ENCODE results near the gene PLOD2. TPM values are rescaled to one million over a fixed set of nuclear protein-coding genes. Genes with fewer than 3 reads are reported as not detected.

Gene PLOD2
- total and polyA plus RNA-seq, 3 experiments from 2014 or later, result 0.18 to 0.35 TPM; not detected in 1

- Mint-ChIP-seq H3K9me3 (peaks cover 0 to 4% (median 0%) of the 10 kb centered on the region in 5 donors), H3K27me3 (peaks cover 22 to 34% of the 10 kb centered on the region in 2 donors), H3K4me3 (no peak overlapping the region), H3K36me3 (peaks cover 0 to 4% (median 1%) of the 10 kb centered on the region in 3 donors), H3K4me1 (peaks cover 3 to 10% (median 3%) of the 10 kb centered on the region in 3 donors), H3K27ac (no peak overlapping the region)
- DNase-seq, result no peak
- no peaks in the 10 kb centered on the region for H3K4me1 ChIP-seq (ENCODE audit: insufficient read depth, low read length)
- no peaks in the 10 kb centered on the region for H3K36me3 ChIP-seq (ENCODE audit: insufficient read depth, low read length)
- H3K27ac ChIP-seq (ENCODE audit: low read depth, low read length), result no peak overlapping the region
- ChIA-PET POLR2A (no interaction called here), CTCF (no interaction called here)
- H3K4me3 ChIP-seq (ENCODE audit: low read length), result no peak overlapping the region
- H3K9me3 ChIP-seq (ENCODE audit: low read length), result no peaks in the 10 kb centered on the region
- H3K27me3 ChIP-seq (ENCODE audit: insufficient read depth, low read length, poor library complexity, severe bottlenecking), result peaks cover 8% of the 10 kb centered on the region
Measured at GRCh38 chr3:146164971-146165769, 4.2 kb upstream of the PLOD2 start.

GRCh38 chr3:146164506-146164905 lies 3.5 kb upstream of the PLOD2 start:
- H3K9me3 Mint-ChIP-seq, result peaks cover 0 to 4% (median 0%) of the 10 kb centered on the region in 5 donors
- peaks cover 8% of the 10 kb centered on the region for H3K27me3 ChIP-seq (ENCODE audit: insufficient read depth, low read length, poor library complexity, severe bottlenecking)
- H3K27ac Mint-ChIP-seq, result no peak overlapping the region
- peaks cover 0 to 4% (median 1%) of the 10 kb centered on the region in 3 donors for H3K36me3 Mint-ChIP-seq
- H3K9me3 ChIP-seq (ENCODE audit: low read length), result no peaks in the 10 kb centered on the region
- DNase-seq, result no peak
- H3K4me1 ChIP-seq (ENCODE audit: insufficient read depth, low read length), result no peaks in the 10 kb centered on the region
- no peak overlapping the region for H3K4me3 Mint-ChIP-seq
- POLR2A ChIA-PET, result no interaction called here
- no peaks in the 10 kb centered on the region for H3K36me3 ChIP-seq (ENCODE audit: insufficient read depth, low read length)
- CTCF ChIA-PET, result no interaction called here
- peaks cover 27 to 40% of the 10 kb centered on the region in 2 donors for H3K27me3 Mint-ChIP-seq
- no peak overlapping the region for H3K4me3 ChIP-seq (ENCODE audit: low read length)
- H3K4me1 Mint-ChIP-seq, result peaks cover 3 to 16% (median 6%) of the 10 kb centered on the region in 3 donors
- H3K27ac ChIP-seq (ENCODE audit: low read depth, low read length), result no peak overlapping the region

DNA sequence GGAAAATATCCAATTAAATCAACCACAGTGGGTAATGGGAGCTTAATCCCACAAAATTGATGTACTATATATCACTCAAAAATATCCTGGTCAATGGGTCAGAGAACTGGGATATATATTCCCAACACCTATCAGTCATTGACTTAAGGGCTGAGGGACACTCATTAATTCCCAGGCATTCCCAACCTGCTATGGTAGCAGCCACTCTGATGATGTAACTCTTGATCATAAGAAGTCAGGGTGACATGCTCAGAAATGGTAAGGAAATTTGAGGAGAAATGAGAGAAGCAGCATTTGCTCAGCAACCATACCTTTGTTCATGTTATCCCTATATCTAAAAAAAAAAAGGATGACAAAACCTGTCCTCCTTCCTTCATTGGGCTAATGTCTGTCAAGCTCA lies 3.1 kb upstream of the PLOD2 start:
- no peaks in the 10 kb centered on the region for H3K4me1 ChIP-seq (ENCODE audit: insufficient read depth, low read length)
- no peaks in the 10 kb centered on the region for H3K36me3 ChIP-seq (ENCODE audit: insufficient read depth, low read length)
- CTCF ChIA-PET, result no interaction called here
- H3K27me3 ChIP-seq (ENCODE audit: insufficient read depth, low read length, poor library complexity, severe bottlenecking), result peaks cover 8% of the 10 kb centered on the region
- Mint-ChIP-seq H3K36me3 (peaks cover 0 to 4% (median 1%) of the 10 kb centered on the region in 3 donors), H3K4me1 (peaks cover 3 to 16% (median 6%) of the 10 kb centered on the region in 3 donors), H3K9me3 (peaks cover 0 to 4% (median 0%) of the 10 kb centered on the region in 5 donors), H3K4me3 (no peak overlapping the region), H3K27ac (no peak overlapping the region), H3K27me3 (peaks cover 27 to 43% of the 10 kb centered on the region in 2 donors)
- H3K9me3 ChIP-seq (ENCODE audit: low read length), result no peaks in the 10 kb centered on the region
- H3K27ac ChIP-seq (ENCODE audit: low read depth, low read length), result no peak overlapping the region
- no peak overlapping the region for H3K4me3 ChIP-seq (ENCODE audit: low read length)
- DNase-seq, result no peak
- POLR2A ChIA-PET, result no interaction called here

GRCh38 chr3:146163584-146163983 lies 2.6 kb upstream of the PLOD2 start:
- Mint-ChIP-seq H3K9me3 (peaks cover 0 to 4% (median 0%) of the 10 kb centered on the region in 5 donors), H3K4me1 (peaks cover 3 to 16% (median 6%) of the 10 kb centered on the region in 3 donors), H3K36me3 (peaks cover 0 to 4% (median 1%) of the 10 kb centered on the region in 3 donors), H3K27ac (peak overlapping the region in 1 of 8 donors; percentile 21), H3K4me3 (no peak overlapping the region), H3K27me3 (peaks cover 27 to 48% of the 10 kb centered on the region in 2 donors)
- Histone ChIP-seq H3K27ac (ENCODE audit: low read depth, low read length) (no peak overlapping the region), H3K4me1 (ENCODE audit: insufficient read depth, low read length) (no peaks in the 10 kb centered on the region), H3K4me3 (ENCODE audit: low read length) (no peak overlapping the region), H3K27me3 (ENCODE audit: insufficient read depth, low read length, poor library complexity, severe bottlenecking) (peaks cover 8% of the 10 kb centered on the region), H3K36me3 (ENCODE audit: insufficient read depth, low read length) (no peaks in the 10 kb centered on the region), H3K9me3 (ENCODE audit: low read length) (no peaks in the 10 kb centered on the region)
- ChIA-PET CTCF (no interaction called here), POLR2A (no interaction called here)
- no peak for DNase-seq

- ChIA-PET POLR2A (no interaction called here), CTCF (no interaction called here)
- H3K4me1 ChIP-seq (ENCODE audit: insufficient read depth, low read length), result no peaks in the 10 kb centered on the region
- H3K27ac ChIP-seq (ENCODE audit: low read depth, low read length), result no peak overlapping the region
- Mint-ChIP-seq H3K27me3 (peaks cover 27 to 50% of the 10 kb centered on the region in 2 donors), H3K4me3 (no peak overlapping the region), H3K27ac (no peak overlapping the region), H3K9me3 (peaks cover 0 to 4% (median 0%) of the 10 kb centered on the region in 5 donors), H3K36me3 (peaks cover 0 to 4% (median 1%) of the 10 kb centered on the region in 3 donors), H3K4me1 (peaks cover 3 to 16% (median 6%) of the 10 kb centered on the region in 3 donors)
- no peak overlapping the region for H3K4me3 ChIP-seq (ENCODE audit: low read length)
- H3K27me3 ChIP-seq (ENCODE audit: insufficient read depth, low read length, poor library complexity, severe bottlenecking), result peaks cover 8% of the 10 kb centered on the region
- no peaks in the 10 kb centered on the region for H3K9me3 ChIP-seq (ENCODE audit: low read length)
- H3K36me3 ChIP-seq (ENCODE audit: insufficient read depth, low read length), result no peaks in the 10 kb centered on the region
- DNase-seq, result no peak
Measured at GRCh38 chr3:146162561-146162960, 1.6 kb upstream of the PLOD2 start.

- H3K27ac Mint-ChIP-seq, result peak overlapping the region in 1 of 8 donors; percentile 43
- DNase-seq, result no peak
- H3K27me3 ChIP-seq (ENCODE audit: insufficient read depth, low read length, poor library complexity, severe bottlenecking), result peaks cover 8% of the 10 kb centered on the region
- peaks cover 0 to 4% (median 0%) of the 10 kb centered on the region in 5 donors for H3K9me3 Mint-ChIP-seq
- peaks cover 3 to 16% (median 6%) of the 10 kb centered on the region in 3 donors for H3K4me1 Mint-ChIP-seq
- ChIA-PET CTCF (no interaction called here), POLR2A (no interaction called here)
- H3K4me3 Mint-ChIP-seq, result peak overlapping the region in 4 of 7 donors; percentile 13 to 48 (median 27)
- no peak overlapping the region for H3K4me3 ChIP-seq (ENCODE audit: low read length)
- no peaks in the 10 kb centered on the region for H3K9me3 ChIP-seq (ENCODE audit: low read length)
- no peak overlapping the region for H3K27ac ChIP-seq (ENCODE audit: low read depth, low read length)
- peaks cover 24 to 55% of the 10 kb centered on the region in 2 donors for H3K27me3 Mint-ChIP-seq
- H3K36me3 ChIP-seq (ENCODE audit: insufficient read depth, low read length), result no peaks in the 10 kb centered on the region
- H3K36me3 Mint-ChIP-seq, result peaks cover 0 to 4% (median 1%) of the 10 kb centered on the region in 3 donors
- no peaks in the 10 kb centered on the region for H3K4me1 ChIP-seq (ENCODE audit: insufficient read depth, low read length)
Measured at GRCh38 chr3:146161663-146162002, 649 bp upstream of the PLOD2 start.

DNA sequence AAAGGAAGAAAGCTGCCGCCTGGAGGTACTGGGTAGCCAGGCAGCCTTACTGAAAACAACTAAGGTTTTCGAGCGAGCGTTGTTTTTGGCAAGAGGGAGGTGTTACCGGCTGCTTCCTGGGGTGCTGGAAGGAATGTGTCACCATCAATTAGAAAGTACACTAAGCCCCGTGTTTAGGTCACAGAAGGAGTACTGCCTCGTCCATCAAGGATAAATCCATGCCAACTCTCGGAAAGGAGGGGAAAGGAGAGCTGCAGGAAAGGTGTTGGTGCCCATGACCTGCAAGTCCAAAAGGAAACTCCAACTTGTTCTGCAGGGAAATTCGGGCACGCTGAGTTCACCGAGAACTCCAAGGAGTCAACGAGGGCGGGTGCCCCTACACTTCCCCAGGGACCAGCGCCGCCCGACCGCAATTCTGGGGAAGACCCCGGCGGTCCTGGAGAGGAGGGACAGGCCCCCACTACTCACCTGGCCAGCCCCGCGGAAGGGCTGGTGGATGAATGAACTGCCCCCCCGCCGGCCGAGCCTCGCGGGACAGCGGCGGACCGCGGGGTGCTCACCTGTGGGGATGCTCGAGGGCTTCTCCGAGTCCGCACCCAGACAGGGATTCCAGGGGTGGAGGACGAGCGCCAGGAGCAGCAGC lies 542 bp downstream of the PLOD2 start:
- H3K9me3 ChIP-seq (ENCODE audit: low read length), result no peaks in the 10 kb centered on the region
- peak overlapping the region; percentile 30 to 70 (median 60) for H3K4me3 Mint-ChIP-seq
- H3K36me3 ChIP-seq (ENCODE audit: insufficient read depth, low read length), result no peaks in the 10 kb centered on the region
- H3K9me3 Mint-ChIP-seq, result peaks cover 0 to 4% (median 0%) of the 10 kb centered on the region in 5 donors
- H3K27ac ChIP-seq (ENCODE audit: low read depth, low read length), result no peak overlapping the region
- H3K27ac Mint-ChIP-seq, result no peak overlapping the region
- POLR2A ChIA-PET, result no interaction called here
- H3K36me3 Mint-ChIP-seq, result peaks cover 0 to 4% (median 1%) of the 10 kb centered on the region in 3 donors
- H3K4me3 ChIP-seq (ENCODE audit: low read length), result no peak overlapping the region
- CTCF ChIA-PET, result no interaction called here
- peaks cover 24 to 55% of the 10 kb centered on the region in 2 donors for H3K27me3 Mint-ChIP-seq
- H3K27me3 ChIP-seq (ENCODE audit: insufficient read depth, low read length, poor library complexity, severe bottlenecking), result peaks cover 8% of the 10 kb centered on the region
- peaks cover 3 to 16% (median 6%) of the 10 kb centered on the region in 3 donors for H3K4me1 Mint-ChIP-seq
- peak in 1 of 5 donors; percentile 1 for DNase-seq
- H3K4me1 ChIP-seq (ENCODE audit: insufficient read depth, low read length), result no peaks in the 10 kb centered on the region
